Neural crest cell (in vitro differentiated cells): ENCODE measurements around the gene FMO4. TPM values are rescaled to one million over a fixed set of nuclear protein-coding genes. Genes with fewer than 3 reads are reported as not detected.
"Not testable (repeated sequence)": the region's sequence is repeated elsewhere in the genome, so short reads cannot be mapped to it uniquely, and the experiment has no call there.

ENCODE experiments used
- DNase-seq: peaks from one replicate; pipeline ENCODE4 v3.0.0; 2021; ENCODE audit warnings: low read depth, mixed read lengths, low spot score
- H3K27ac Mint-ChIP-seq: one replicate; pipeline ENCODE4 v1.8.0; 2021; ENCODE audit warnings: mild to moderate bottlenecking, mixed read lengths; ENCODE audit not compliant: unreplicated experiment
- H3K27me3 Mint-ChIP-seq: 2 replicates; pipeline ENCODE4 v1.8.0; 2021; ENCODE audit warnings: low read depth, mild to moderate bottlenecking, mixed read lengths
- H3K36me3 Mint-ChIP-seq: 2 replicates; pipeline ENCODE4 v1.8.0; 2021; ENCODE audit warnings: low read depth, mild to moderate bottlenecking, mixed read lengths
- H3K4me1 Mint-ChIP-seq: 2 replicates; pipeline ENCODE4 v1.8.0; 2021; ENCODE audit warnings: mixed read lengths
- H3K4me3 Mint-ChIP-seq: one replicate; pipeline ENCODE4 v1.8.0; 2021; ENCODE audit warnings: mild to moderate bottlenecking, mixed read lengths
- H3K9me3 Mint-ChIP-seq: 2 replicates; pipeline ENCODE4 v1.8.0; 2021; ENCODE audit warnings: mixed read lengths
- total RNA-seq: library from RNA; stranded (reverse); gene quantifications from 2 replicates; pipeline ENCODE4 v1.2.1, GENCODE V29; 2021
- TF ChIP-seq, protein P1 (sequence below): fragments of 200-600 bp; sonication (generic); conservative IDR thresholded peaks from 2 replicates; pipeline ENCODE4 v1.5.0; 2021; ENCODE audit warnings: antibody characterized with exemption, mild to moderate bottlenecking

The FMO4 gene
- total RNA-seq, 1 donor from 2014 or later = 0.77 TPM

DNA sequence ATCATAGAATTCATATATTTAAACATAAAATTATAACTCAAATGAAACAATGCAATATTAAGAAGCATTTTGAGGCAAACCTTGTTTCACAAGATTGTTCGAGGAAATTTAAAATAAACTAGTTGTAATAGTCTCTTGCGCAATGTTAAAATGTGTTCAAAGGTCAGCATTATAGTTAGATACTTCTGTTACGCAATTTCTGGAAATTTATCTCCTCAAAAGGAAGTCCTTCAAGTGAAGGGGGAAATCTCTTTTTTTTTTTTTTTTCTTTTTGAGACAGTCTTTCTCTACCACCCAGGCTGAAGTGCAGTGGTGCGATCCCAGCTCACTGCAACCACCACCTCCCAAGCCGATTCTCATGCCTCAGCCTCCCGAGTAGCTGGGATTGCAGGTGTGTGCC is 52.1 kb downstream of the FMO4 start:
- Mint-ChIP-seq H3K4me3 (no peak overlapping the region), H3K4me1 (peaks cover 5% of the 10 kb centered on the region), H3K9me3 (peaks cover 4% of the 10 kb centered on the region), H3K36me3 (peaks cover 10% of the 10 kb centered on the region), H3K27ac (no peak overlapping the region), H3K27me3 (peaks cover 5% of the 10 kb centered on the region)
- TF ChIP-seq, protein P1, sequence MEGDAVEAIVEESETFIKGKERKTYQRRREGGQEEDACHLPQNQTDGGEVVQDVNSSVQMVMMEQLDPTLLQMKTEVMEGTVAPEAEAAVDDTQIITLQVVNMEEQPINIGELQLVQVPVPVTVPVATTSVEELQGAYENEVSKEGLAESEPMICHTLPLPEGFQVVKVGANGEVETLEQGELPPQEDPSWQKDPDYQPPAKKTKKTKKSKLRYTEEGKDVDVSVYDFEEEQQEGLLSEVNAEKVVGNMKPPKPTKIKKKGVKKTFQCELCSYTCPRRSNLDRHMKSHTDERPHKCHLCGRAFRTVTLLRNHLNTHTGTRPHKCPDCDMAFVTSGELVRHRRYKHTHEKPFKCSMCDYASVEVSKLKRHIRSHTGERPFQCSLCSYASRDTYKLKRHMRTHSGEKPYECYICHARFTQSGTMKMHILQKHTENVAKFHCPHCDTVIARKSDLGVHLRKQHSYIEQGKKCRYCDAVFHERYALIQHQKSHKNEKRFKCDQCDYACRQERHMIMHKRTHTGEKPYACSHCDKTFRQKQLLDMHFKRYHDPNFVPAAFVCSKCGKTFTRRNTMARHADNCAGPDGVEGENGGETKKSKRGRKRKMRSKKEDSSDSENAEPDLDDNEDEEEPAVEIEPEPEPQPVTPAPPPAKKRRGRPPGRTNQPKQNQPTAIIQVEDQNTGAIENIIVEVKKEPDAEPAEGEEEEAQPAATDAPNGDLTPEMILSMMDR = no peak
- no peak for DNase-seq

DNA sequence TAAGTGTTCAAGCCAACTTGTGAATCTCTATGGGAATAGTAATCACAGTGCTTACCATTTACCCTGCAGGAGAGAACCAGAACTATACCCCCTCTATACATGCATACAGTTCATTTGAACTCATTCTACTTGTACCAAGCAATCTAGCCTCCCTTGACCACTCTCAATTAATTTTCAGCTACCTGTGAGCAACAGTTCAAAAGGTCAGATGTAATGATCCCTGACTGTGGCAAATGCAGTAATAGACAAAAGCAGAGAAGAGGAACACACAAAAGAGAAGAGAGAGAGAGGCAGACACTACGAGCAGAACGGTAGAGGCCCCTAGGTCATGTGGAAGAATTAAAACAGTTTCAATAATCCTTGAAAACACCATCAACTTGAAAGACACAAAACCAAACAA is 52.8 kb downstream of the FMO4 start:
- peaks cover 4% of the 10 kb centered on the region for H3K9me3 Mint-ChIP-seq
- H3K27ac Mint-ChIP-seq = no peak overlapping the region
- no peaks in the 10 kb centered on the region for H3K27me3 Mint-ChIP-seq
- TF ChIP-seq, protein P1 = no peak
- H3K4me1 Mint-ChIP-seq = peaks cover 5% of the 10 kb centered on the region
- DNase-seq = no peak
- peaks cover 10% of the 10 kb centered on the region for H3K36me3 Mint-ChIP-seq
- H3K4me3 Mint-ChIP-seq = no peak overlapping the region

DNA sequence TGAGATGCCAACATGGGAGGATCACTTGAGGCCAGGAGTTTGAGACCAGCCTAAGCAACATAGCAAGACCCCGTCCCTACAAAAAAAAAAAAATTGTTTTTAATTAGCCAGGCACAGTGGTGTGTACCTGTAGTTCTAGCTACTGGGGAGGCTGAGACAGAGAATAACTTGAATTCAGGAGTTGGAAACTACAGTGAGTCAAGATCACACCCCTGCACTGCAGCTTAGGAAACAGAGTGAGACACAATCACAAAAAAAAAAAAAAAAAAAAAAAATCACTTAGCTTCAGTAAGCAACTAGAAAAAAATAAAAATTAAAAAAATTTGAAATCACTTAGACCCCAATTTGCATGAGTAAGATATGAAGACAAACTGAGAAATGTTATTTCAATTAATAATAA is 53.5 kb downstream of the FMO4 start:
- H3K9me3 Mint-ChIP-seq = peaks cover 4% of the 10 kb centered on the region
- no peak overlapping the region for H3K27ac Mint-ChIP-seq
- TF ChIP-seq, protein P1 = no peak
- peaks cover 5% of the 10 kb centered on the region for H3K36me3 Mint-ChIP-seq
- peaks cover 11% of the 10 kb centered on the region for H3K4me1 Mint-ChIP-seq
- H3K4me3 Mint-ChIP-seq = no peak overlapping the region
- DNase-seq = no peak
- H3K27me3 Mint-ChIP-seq = no peaks in the 10 kb centered on the region

DNA sequence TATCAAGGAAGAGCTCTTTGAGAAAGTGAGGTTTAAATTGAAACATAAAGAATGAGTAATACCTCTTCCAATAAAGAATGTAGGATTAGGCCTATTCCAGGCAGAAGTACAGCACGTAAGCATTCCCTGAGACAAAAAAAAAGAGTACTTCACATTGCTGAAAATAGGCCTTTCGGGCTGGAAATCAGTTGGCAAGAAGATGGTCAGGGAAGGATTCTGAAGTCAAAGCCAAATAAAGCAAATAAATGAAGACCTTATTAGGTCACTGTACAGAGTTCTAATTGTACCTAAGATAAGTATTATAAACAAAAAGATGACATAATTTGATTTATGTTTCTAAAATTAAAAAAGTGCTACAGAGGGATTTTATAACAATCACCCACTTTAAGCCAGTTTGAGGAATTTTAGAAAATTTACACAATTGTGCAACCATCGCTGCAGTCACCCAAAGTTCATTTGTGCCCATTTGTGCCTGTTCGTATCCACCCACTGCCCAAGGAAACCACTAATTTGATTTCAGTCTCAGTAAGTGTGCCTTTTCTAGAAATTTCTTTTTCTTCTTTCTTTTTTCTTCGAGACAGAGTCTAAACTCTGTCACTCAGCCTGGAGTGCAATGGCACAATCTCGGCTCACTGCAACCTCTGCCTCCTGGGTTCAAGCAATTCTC is 58.6 kb downstream of the FMO4 start:
- peaks cover 13% of the 10 kb centered on the region for H3K4me1 Mint-ChIP-seq
- DNase-seq = no peak
- TF ChIP-seq, protein P1 = no peak
- H3K36me3 Mint-ChIP-seq = no peaks in the 10 kb centered on the region
- no peak overlapping the region for H3K4me3 Mint-ChIP-seq
- no peak overlapping the region for H3K27ac Mint-ChIP-seq
- H3K27me3 Mint-ChIP-seq = no peaks in the 10 kb centered on the region
- peaks cover 4% of the 10 kb centered on the region for H3K9me3 Mint-ChIP-seq

DNA sequence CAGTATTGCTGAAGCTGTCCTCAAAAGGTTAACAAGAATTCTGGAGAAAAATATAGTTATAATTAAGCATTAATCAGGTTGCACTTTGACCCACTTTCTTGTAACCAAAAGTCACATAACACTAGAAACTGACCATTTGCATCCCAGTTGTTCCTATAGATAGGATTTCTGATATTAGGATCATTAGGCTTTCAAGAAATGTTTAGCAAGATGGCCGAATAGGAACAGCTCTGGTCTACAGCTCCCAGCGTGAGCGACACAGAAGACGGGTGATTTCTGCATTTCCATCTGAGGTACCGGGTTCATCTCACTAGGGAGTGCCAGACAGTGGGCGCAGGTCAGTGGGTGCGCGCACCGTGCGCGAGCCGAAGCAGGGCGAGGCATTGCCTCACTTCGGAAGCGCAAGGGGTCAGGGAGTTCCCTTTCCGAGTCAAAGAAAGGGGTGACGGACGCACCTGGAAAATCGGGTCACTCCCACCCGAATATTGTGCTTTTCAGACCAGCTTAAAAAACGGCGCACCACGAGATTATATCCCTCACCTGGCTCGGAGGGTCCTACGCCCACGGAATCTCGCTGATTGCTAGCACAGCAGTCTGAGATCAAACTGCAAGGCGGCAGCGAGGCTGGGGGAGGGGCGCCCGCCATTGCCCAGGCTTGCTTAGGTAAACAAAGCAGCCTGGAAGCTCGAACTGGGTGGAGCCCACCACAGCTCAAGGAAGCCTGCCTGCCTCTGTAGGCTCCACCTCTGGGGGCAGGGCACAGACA is 59.6 kb downstream of the FMO4 start:
- Mint-ChIP-seq H3K4me3 (peak overlapping the region; percentile 78), H3K4me1 (peaks cover 13% of the 10 kb centered on the region), H3K27ac (peak overlapping the region; percentile 92)
- not testable (repeated sequence) for H3K9me3 Mint-ChIP-seq, H3K27me3 Mint-ChIP-seq, H3K36me3 Mint-ChIP-seq
- DNase-seq = peak; percentile 7

DNA sequence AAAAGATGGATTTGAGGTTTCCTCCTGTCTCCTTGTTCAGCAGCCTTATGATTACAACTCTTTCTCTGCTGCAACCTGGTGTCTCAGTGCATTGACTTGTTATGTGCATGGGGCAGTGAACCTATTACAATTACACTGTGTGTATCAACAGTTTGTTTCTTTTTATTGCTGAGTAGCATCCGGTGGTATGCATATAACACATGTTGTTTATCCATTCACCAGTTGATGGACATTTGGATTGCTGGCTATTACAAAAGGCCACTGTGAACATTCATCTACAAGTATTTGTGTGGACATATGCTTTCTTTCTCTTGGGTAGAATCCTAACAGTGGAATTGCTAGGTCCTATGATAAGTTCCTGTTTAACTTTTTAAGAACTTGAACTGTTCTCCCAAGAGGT is 65.9 kb downstream of the FMO4 start:
- H3K36me3 Mint-ChIP-seq = peaks cover 4% of the 10 kb centered on the region
- H3K27me3 Mint-ChIP-seq = no peaks in the 10 kb centered on the region
- H3K27ac Mint-ChIP-seq = no peak overlapping the region
- no peak for DNase-seq
- H3K4me3 Mint-ChIP-seq = no peak overlapping the region
- TF ChIP-seq, protein P1 = no peak
- no peaks in the 10 kb centered on the region for H3K4me1 Mint-ChIP-seq
- H3K9me3 Mint-ChIP-seq = peaks cover 7% of the 10 kb centered on the region
